ENCODE measurements around the gene NCKIPSD. TPM values are rescaled to one million over a fixed set of nuclear protein-coding genes. Genes with fewer than 3 reads are reported as not detected.

Gene NCKIPSD
- total RNA-seq, 6 experiments from 2014 or later = 6.8 to 27.3 (median 12.3) TPM

DNA sequence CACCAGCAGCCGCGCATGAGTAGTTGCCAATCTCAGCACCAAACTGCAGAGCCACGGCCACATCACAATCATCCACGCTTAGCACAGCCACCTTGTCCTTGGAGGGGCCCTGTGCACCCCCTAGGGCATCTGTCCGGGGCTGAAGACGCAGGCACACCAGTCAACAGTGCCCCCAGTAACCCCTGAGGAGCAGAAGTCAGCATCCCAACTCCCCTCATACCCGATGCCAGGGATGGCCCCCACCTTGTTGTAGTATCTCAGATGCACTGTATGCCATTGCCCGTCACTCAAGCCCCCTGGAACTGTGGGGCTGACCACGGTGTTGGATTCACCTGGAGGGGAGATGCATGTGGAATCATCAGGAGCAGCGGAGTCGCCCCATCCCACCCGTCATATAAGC is 30.7 kb downstream of the NCKIPSD start:
- Histone ChIP-seq H3K27ac (no peak overlapping the region), H3K4me3 (no peak overlapping the region), H3K9me3 (no peaks in the 10 kb centered on the region), H3K36me3 (no peaks in the 10 kb centered on the region), H3K27me3 (no peaks in the 10 kb centered on the region), H3K4me1 (no peaks in the 10 kb centered on the region)
- TF ChIP-seq, protein P1, sequence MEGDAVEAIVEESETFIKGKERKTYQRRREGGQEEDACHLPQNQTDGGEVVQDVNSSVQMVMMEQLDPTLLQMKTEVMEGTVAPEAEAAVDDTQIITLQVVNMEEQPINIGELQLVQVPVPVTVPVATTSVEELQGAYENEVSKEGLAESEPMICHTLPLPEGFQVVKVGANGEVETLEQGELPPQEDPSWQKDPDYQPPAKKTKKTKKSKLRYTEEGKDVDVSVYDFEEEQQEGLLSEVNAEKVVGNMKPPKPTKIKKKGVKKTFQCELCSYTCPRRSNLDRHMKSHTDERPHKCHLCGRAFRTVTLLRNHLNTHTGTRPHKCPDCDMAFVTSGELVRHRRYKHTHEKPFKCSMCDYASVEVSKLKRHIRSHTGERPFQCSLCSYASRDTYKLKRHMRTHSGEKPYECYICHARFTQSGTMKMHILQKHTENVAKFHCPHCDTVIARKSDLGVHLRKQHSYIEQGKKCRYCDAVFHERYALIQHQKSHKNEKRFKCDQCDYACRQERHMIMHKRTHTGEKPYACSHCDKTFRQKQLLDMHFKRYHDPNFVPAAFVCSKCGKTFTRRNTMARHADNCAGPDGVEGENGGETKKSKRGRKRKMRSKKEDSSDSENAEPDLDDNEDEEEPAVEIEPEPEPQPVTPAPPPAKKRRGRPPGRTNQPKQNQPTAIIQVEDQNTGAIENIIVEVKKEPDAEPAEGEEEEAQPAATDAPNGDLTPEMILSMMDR (IDR thresholded peaks at IDR 0.05) = no peak
- TF ChIP-seq POLR2A (IDR thresholded peaks at IDR 0.05) = no peak
- ATAC-seq (no peak), DNase-seq (no peak)
- intact Hi-C loops (cut with DNase I) = no loop called here
- WGBS (ENCODE audit: insufficient coverage, low coverage, low lambda C conversion rate, missing lambda C conversion rate) = 90% methylated on average over 2 of the region's 12 CpGs

DNA sequence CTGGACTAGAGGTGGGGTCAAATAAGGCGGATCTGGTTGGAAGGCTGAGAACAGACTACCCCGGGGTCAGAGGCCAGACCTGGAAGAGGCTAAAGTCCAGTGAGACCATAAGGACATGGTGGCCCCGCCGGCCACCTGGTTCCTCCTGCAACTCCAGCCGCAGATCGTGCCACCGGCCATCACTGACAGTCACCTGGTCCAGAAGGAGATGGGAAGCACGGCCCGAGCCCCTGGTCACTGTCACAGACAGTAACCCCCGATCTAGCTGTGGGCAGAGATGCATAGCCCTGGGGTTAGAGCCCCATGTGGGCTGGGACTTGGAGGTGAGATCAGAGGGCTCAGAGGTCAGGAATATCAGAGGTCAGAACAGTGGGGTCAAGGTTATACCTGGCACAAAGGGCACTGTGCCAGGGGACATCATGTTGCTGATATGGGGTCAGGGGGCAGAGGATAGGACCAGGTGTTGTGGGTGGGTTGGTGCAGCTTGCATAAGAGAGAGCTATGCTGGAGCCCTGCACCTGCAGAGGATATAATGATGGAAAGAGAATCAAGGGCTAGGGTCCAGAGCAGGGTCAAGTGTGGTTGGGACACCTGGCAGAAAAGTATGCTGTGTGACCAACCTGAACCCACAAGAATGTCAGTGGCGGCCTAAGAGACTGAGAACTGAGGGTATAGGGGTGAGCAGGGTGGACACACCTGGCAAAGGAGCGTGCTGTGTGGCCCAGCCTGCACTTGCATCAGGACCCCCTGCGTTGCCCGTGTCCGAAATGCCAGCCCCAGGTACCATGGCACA is 32.6 kb downstream of the NCKIPSD start:
- Histone ChIP-seq H3K9me3 (no peaks in the 10 kb centered on the region), H3K4me1 (no peaks in the 10 kb centered on the region), H3K4me3 (no peak overlapping the region), H3K27me3 (no peaks in the 10 kb centered on the region), H3K27ac (no peak overlapping the region), H3K36me3 (no peaks in the 10 kb centered on the region)
- TF ChIP-seq, protein P1 (IDR thresholded peaks at IDR 0.05) = no peak
- no peak for TF ChIP-seq POLR2A (IDR thresholded peaks at IDR 0.05)
- DNase-seq = no peak
- intact Hi-C loops (cut with DNase I) = no loop called here
- ATAC-seq = no peak
- WGBS (ENCODE audit: insufficient coverage, low coverage, low lambda C conversion rate, missing lambda C conversion rate) = 100% methylated on average over 4 of the region's 15 CpGs

DNA sequence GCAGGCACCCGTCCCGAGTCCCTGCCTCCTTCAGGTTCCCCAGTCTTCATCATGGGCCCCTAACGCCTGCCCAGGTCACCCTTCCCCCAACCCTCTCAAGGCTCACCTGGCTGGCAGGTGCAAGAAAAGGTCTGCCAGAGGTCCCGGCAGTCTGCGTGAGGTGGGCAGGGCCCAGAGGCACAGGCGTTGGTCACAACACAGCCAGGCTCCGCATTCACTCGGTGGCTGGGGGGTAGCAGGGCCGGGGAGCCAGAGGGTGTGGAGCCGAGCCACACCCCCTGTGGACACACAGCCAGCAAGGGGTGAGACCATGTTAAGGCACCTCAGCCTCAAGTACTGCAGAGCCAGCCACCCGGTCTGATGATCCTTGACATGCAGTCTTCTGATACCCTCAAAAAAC is 33.9 kb downstream of the NCKIPSD start:
- no peaks in the 10 kb centered on the region for H3K27me3 ChIP-seq
- WGBS (ENCODE audit: insufficient coverage, low coverage, low lambda C conversion rate, missing lambda C conversion rate) = 100% methylated on average over 1 of the region's 11 CpGs
- intact Hi-C loops (cut with DNase I) = no loop called here
- TF ChIP-seq POLR2A (IDR thresholded peaks at IDR 0.05) = no peak
- TF ChIP-seq, protein P1 (IDR thresholded peaks at IDR 0.05) = no peak
- no peaks in the 10 kb centered on the region for H3K9me3 ChIP-seq
- no peaks in the 10 kb centered on the region for H3K36me3 ChIP-seq
- no peaks in the 10 kb centered on the region for H3K4me1 ChIP-seq
- H3K27ac ChIP-seq = no peak overlapping the region
- H3K4me3 ChIP-seq = no peak overlapping the region
- DNase-seq (no peak), ATAC-seq (no peak)

DNA sequence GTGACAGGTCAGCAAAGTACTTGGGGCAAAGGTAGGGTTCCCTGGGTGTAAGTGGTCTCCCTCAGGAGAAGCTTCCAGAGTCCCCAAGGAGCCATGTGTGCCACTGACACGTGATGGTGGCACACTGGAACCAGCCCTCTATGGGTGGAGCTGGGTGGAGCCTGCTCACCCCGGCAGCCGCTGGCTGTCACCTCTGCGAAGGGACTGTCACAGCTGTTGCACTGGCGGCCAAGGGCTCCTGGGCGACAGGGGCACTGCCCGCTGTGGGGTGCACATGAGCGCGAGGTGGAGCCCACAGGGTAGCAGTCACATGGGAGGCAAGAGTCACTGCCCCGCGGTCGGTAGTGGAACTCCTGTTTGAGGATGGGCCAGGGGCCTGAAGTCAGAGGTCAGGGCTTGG is 35.0 kb downstream of the NCKIPSD start:
- ATAC-seq = no peak
- no peaks in the 10 kb centered on the region for H3K27me3 ChIP-seq
- H3K4me3 ChIP-seq = no peak overlapping the region
- no peaks in the 10 kb centered on the region for H3K9me3 ChIP-seq
- H3K36me3 ChIP-seq = no peaks in the 10 kb centered on the region
- TF ChIP-seq, protein P1 (IDR thresholded peaks at IDR 0.05) = no peak
- TF ChIP-seq POLR2A (IDR thresholded peaks at IDR 0.05) = no peak
- H3K27ac ChIP-seq = no peak overlapping the region
- no peaks in the 10 kb centered on the region for H3K4me1 ChIP-seq
- intact Hi-C loops (cut with DNase I) = no loop called here
- 100% methylated on average over 1 of the region's 12 CpGs for WGBS (ENCODE audit: insufficient coverage, low coverage, low lambda C conversion rate, missing lambda C conversion rate)
- no peak for DNase-seq

All from right lobe of liver (tissue), 6 donors.